Parathyroid adenoma (tissue), 2 donors: ENCODE results near the gene TANGO2.

Experiments used
- H2AFZ ChIP-seq: fragments of 300-600 bp; sonication (generic); one replicate; pipeline ENCODE4 v1.7.0; 2017; ENCODE audit warnings: antibody characterized with exemption, mild to moderate bottlenecking
- H3K27ac ChIP-seq: fragments of 300-600 bp; sonication (generic); one replicate; pipeline ENCODE4 v1.7.0; 2017
- H3K27me3 ChIP-seq: fragments of 300-600 bp; sonication (generic); one replicate; pipeline ENCODE4 v1.7.0; 2017; ENCODE audit warnings: low read length; ENCODE audit not compliant: control insufficient read depth, insufficient read depth
- H3K36me3 ChIP-seq: fragments of 300-600 bp; sonication (generic); one replicate; pipeline ENCODE4 v1.7.0; 2017; ENCODE audit warnings: low read length; ENCODE audit not compliant: control insufficient read depth, insufficient read depth
- H3K4me1 ChIP-seq: fragments of 300-600 bp; sonication (generic); one replicate; pipeline ENCODE4 v1.7.0; 2017; ENCODE audit warnings: control low read depth
- H3K4me2 ChIP-seq: fragments of 300-600 bp; sonication (generic); one replicate; pipeline ENCODE4 v1.7.0; 2017; ENCODE audit warnings: low read length
- H3K4me3 ChIP-seq: fragments of 300-600 bp; sonication (generic); one replicate; pipeline ENCODE4 v1.7.0; 2017; ENCODE audit warnings: low read depth, low read length
- H3K79me2 ChIP-seq: fragments of 300-600 bp; sonication (generic); one replicate; pipeline ENCODE4 v1.7.0; 2017; ENCODE audit warnings: control low read depth
- H3K9ac ChIP-seq: fragments of 300-600 bp; sonication (generic); one replicate; pipeline ENCODE4 v1.7.0; 2017; ENCODE audit warnings: mild to moderate bottlenecking
- H3K9me3 ChIP-seq: fragments of 300-600 bp; sonication (generic); one replicate; pipeline ENCODE4 v1.7.0; 2017; ENCODE audit warnings: low read length; ENCODE audit not compliant: control insufficient read depth
- CTCF ChIP-seq: fragments of 300-600 bp; sonication (generic); IDR thresholded peaks from one replicate; pipeline ENCODE4 v1.7.0; 2017; ENCODE audit warnings: antibody characterized with exemption, mild to moderate bottlenecking
- donor health status: primary hyperparathyroidism.

The TANGO2 gene

GRCh38 chr22:20086763-20087162 lies 65.9 kb downstream of the TANGO2 start:
- H3K4me3 ChIP-seq: no peak overlapping the region
- H3K79me2 ChIP-seq: peaks cover 29% of the 10 kb centered on the region
- no peaks in the 10 kb centered on the region for H3K4me1 ChIP-seq
- H2AFZ ChIP-seq: no peak overlapping the region
- H3K9me3 ChIP-seq: no peaks in the 10 kb centered on the region
- no peak overlapping the region for H3K9ac ChIP-seq
- TF ChIP-seq CTCF: no peak
- no peaks in the 10 kb centered on the region for H3K27me3 ChIP-seq
- no peak overlapping the region for H3K4me2 ChIP-seq
- no peaks in the 10 kb centered on the region for H3K36me3 ChIP-seq
- H3K27ac ChIP-seq: no peak overlapping the region

- Histone ChIP-seq H3K4me2 (no peak overlapping the region), H2AFZ (no peak overlapping the region), H3K9ac (no peak overlapping the region), H3K4me3 (no peak overlapping the region), H3K4me1 (no peaks in the 10 kb centered on the region), H3K79me2 (peaks cover 26% of the 10 kb centered on the region), H3K27ac (no peak overlapping the region), H3K36me3 (no peaks in the 10 kb centered on the region), H3K9me3 (no peaks in the 10 kb centered on the region), H3K27me3 (no peaks in the 10 kb centered on the region)
- TF ChIP-seq CTCF: no peak
Observed at GRCh38 chr22:20087319-20088262, 66.7 kb downstream of the TANGO2 start.

GRCh38 chr22:20088263-20088648 lies 67.3 kb downstream of the TANGO2 start:
- H3K36me3 ChIP-seq: no peaks in the 10 kb centered on the region
- H3K9ac ChIP-seq: no peak overlapping the region
- H3K9me3 ChIP-seq: no peaks in the 10 kb centered on the region
- TF ChIP-seq CTCF: no peak
- H3K79me2 ChIP-seq: peaks cover 20% of the 10 kb centered on the region
- no peaks in the 10 kb centered on the region for H3K27me3 ChIP-seq
- H3K4me2 ChIP-seq: no peak overlapping the region
- H2AFZ ChIP-seq: no peak overlapping the region
- H3K4me3 ChIP-seq: no peak overlapping the region
- no peak overlapping the region for H3K27ac ChIP-seq
- H3K4me1 ChIP-seq: no peaks in the 10 kb centered on the region

GRCh38 chr22:20089226-20089976 lies 68.5 kb downstream of the TANGO2 start:
- no peak for TF ChIP-seq CTCF
- no peak overlapping the region for H2AFZ ChIP-seq
- H3K9ac ChIP-seq: no peak overlapping the region

More at GRCh38 chr22:20089226-20089976, 68.5 kb downstream of the TANGO2 start:
- no peaks in the 10 kb centered on the region for H3K36me3 ChIP-seq
- no peak overlapping the region for H3K4me3 ChIP-seq
- H3K4me2 ChIP-seq: no peak overlapping the region
- no peak overlapping the region for H3K27ac ChIP-seq
- no peaks in the 10 kb centered on the region for H3K9me3 ChIP-seq
- H3K27me3 ChIP-seq: no peaks in the 10 kb centered on the region
- peaks cover 20% of the 10 kb centered on the region for H3K79me2 ChIP-seq
- H3K4me1 ChIP-seq: no peaks in the 10 kb centered on the region
